Measurements from ENCODE around the gene ENTPD2.
A peak's percentile ranks its signal among the peaks of the same experiment; 100 is the strongest.
"Not testable (repeated sequence)": the region's sequence is repeated elsewhere in the genome, so short reads cannot be mapped to it uniquely, and the experiment has no call there.

Gene ENTPD2

GRCh38 chr9:137064027-137064879 lies 10.4 kb upstream of the ENTPD2 start:
- DNase-seq (ENCODE audit: low read depth), result peak; percentile 35

GRCh38 chr9:137063311-137064026 lies 9.6 kb upstream of the ENTPD2 start:
- no peak for DNase-seq (ENCODE audit: low read depth)

GRCh38 chr9:137062798-137063197 lies 8.9 kb upstream of the ENTPD2 start:
- DNase-seq (ENCODE audit: low read depth), result not testable (repeated sequence)

DNA sequence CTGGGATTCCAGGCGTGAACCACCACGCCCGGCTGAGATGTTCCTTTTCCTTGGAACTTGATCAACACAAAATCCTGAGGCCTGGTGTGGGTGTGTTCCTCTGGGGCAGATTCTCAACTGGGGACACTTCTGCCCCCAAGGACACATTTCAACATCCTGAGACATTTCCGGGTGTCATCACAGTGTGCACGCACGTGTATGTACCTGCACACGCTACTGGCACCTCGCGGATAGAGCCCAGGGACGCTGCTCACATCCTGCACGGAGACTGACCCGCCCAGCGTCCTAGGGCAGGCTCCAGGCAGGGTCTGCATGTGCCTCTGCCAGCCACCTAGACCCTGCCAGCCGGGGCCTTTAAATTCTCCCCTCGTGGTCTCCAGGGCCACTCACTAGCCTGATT lies 8.5 kb upstream of the ENTPD2 start:
- no peak for DNase-seq (ENCODE audit: low read depth)

- no peak for DNase-seq (ENCODE audit: low read depth)
These were observed 4.8 kb upstream of the ENTPD2 start for GRCh38 chr9:137058521-137059234.

- DNase-seq (ENCODE audit: low read depth), result no peak
These were observed 3.7 kb upstream of the ENTPD2 start for GRCh38 chr9:137057545-137057944.

- no peak for DNase-seq (ENCODE audit: low read depth)
These were observed 3.0 kb upstream of the ENTPD2 start for GRCh38 chr9:137056739-137057415.

- no peak for DNase-seq (ENCODE audit: low read depth)
These were observed 1.8 kb upstream of the ENTPD2 start for GRCh38 chr9:137055385-137056364.

DNA sequence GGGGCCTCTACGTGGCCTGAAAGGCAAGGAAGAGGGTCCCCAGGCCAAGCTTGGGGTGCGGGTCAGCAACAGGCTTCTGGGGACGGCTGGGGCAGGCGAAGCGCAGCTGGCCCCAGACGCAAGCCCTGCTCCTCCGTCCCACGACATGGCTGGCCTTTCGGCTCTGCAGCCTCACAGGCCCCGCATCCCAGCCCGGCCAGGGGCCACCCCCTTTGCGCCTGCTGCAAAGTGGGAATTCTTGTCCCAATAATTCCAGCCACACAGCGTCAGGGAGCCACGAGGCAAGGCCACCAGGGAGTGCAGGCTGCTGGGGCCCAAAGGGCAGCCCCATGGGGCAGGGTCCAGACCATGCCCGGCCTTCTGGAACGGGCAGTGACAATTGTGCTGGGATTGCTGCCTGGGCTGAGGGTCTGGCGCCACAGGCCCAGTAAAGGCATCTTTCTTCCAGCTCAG lies 1.1 kb upstream of the ENTPD2 start:
- DNase-seq (ENCODE audit: low read depth), result no peak

DNA sequence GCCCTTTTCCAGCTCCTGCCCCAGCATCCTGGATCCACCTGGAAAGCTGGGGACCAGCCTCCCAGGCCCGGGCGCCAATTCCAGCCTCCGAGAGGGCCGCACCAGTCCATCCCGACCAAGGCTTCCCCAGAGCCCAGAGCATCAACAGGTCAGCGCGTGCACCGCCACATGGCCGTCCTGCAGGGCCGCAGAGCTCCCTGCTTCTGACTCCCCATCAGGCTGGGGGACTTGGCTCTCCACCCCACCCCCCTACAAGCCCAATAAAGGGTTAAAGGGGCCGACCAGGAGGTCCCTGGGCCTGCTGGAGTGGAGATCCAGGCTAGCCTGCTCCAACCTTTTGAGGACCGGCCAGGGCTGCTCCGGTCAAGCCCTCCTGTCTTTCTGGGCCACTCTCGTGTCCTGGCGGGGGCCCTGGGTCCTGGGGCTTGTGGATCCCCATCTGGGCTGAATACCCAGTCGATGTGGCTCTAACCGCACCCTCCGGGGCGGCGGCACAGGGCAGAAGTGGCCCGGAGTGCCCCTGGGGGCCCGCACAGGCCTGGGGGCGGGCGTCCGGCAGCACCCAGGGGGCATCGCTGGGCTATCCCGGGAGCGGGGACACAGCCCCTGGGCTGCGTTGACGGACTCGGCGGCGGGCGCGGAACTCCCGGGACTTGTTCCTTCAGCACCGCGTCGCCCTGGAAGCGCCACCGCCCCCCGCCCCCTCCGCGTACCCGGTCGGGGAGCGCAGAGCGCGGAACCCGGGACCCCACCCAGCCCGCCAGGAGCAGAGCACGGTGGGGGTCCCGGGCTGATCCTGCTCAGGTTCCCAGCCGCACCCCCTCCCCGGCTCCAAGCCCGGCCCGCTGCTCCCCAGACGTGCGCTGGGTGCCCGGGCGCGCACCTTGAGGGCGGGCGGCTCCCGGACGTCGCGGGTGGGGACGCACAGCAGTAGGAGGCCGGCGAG lies 590 bp downstream of the ENTPD2 start:
- DNase-seq (ENCODE audit: low read depth), result no peak

GRCh38 chr9:137052293-137052692 lies 1.6 kb downstream of the ENTPD2 start:
- no peak for DNase-seq (ENCODE audit: low read depth)

GRCh38 chr9:137051145-137051724 lies 2.6 kb downstream of the ENTPD2 start:
- DNase-seq (ENCODE audit: low read depth), result no peak

- no peak for DNase-seq (ENCODE audit: low read depth)
These were observed 3.3 kb downstream of the ENTPD2 start for GRCh38 chr9:137050570-137050969.

GRCh38 chr9:137049544-137050449 lies 4.1 kb downstream of the ENTPD2 start:
- DNase-seq (ENCODE audit: low read depth), result no peak

DNA sequence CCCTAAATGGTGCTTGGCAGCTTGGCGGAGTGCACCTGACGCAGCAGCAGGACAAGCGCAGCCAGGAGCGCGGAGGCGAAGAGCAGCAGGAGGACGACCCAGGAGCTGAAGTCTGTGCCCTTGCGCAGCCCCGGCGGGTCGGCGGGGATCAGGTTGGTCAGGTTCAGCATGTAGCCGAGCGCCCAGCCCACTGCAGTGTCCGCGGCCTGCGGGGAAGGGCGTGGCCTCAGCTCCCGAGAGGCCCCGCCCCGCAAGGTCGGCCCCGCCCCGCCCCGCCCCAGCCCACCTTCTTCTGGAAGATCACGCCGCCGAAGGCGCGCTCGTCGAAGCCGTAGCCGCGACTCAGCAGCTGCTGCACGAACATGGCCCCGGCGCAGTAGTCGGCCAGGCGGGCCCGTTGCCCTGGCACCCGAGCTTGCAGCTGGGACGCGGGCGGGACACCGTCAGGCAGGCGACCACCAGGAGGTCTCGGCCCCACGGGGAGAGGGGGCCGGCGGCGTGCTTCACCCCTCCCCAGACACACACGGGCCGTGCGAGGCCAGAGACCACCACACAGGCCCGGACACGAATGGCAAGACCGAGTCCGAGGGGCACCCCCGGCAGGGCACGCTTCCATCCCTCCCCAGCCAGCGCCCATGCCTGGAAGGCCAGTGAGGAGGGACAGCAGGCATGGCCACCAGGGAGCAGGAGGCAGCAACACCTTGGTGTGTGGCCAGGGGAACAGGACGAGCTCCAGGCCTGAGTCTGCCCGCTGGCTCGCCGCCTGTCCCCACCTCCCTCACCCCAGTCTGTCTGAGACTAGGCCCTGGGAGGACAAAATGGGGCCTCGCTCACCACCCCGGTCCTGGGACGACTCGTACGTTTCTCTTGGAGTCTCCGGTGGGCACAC lies 5.0 kb downstream of the ENTPD2 start:
- no peak for DNase-seq (ENCODE audit: low read depth)

DNA sequence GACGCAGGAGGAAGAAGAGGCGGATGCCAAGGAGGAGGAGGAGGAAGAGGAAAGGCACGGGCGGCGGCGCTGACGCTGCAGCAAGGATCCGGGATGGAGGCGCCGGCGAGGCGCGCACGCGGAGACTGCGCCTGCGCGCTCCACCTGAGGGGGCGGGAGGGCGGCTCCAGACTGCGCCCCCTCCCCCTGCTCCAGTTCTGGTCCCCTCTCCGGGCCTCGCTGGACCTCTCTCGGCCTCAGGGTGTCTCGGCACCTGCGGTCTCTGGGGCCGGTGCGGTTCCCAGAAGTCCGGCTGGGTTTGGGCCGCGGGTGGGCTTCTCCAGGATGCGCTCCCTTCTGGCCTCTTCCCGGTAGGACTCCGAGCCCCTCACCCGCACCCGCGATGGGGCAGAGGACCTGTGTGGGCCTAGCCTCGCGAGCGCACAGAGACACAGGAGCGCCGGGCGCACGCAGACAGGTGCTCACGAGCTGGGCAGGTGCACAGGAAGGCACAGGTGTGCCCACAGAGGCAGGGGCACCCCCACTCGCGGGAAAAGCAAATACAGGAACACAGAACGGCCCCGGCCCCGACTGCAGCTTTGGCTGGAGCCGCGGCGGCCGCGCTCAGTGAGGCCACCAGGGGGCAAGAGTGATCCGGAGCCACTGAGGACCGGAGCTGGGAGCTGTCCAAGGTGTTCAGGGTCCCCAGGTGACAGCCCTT lies 7.6 kb downstream of the ENTPD2 start, which contains the start of gene NPDC1:
Gene NPDC1, minus strand, starts transcription at position 90 of the 700 bp plus-strand sequence. CDS start 188 bp downstream, outside the sequence.
- DNase-seq (ENCODE audit: low read depth), result peak; percentile 58

Data from stimulated activated CD4-positive, alpha-beta T cell treated with anti-CD3 and anti-CD28 coated beads, Interleukin-2, amount 100 ng/mL, for 4 hours (primary cell).